Activated CD4-positive, CD25-positive, alpha-beta regulatory T cell (primary cell): ENCODE data around the gene JPT2.
"Not testable (repeated sequence)": the region's sequence is repeated elsewhere in the genome, so short reads cannot be mapped to it uniquely, and the experiment has no call there.

ENCODE experiments used
- DNase-seq, 4 experiments: peaks; one replicate each; lab custom pipeline; 2025; lab: John Stamatoyannopoulos, UW

The JPT2 gene

GRCh38 chr16:1732071-1732470 lies 54.0 kb downstream of the JPT2 start:
- no peak for DNase-seq

GRCh38 chr16:1732551-1732987 lies 54.5 kb downstream of the JPT2 start:
- not testable (repeated sequence) for DNase-seq

- no peak for DNase-seq
Measured at GRCh38 chr16:1734123-1734522, 56.0 kb downstream of the JPT2 start.

GRCh38 chr16:1734816-1735215 lies 56.7 kb downstream of the JPT2 start:
- DNase-seq = no peak

GRCh38 chr16:1740234-1740633 lies 62.2 kb downstream of the JPT2 start:
- no peak for DNase-seq

GRCh38 chr16:1740781-1741490 lies 62.9 kb downstream of the JPT2 start:
- DNase-seq = no peak

GRCh38 chr16:1741553-1742165 lies 63.6 kb downstream of the JPT2 start:
- no peak for DNase-seq

GRCh38 chr16:1743376-1744337 lies 65.6 kb downstream of the JPT2 start:
- no peak for DNase-seq

- no peak for DNase-seq
Measured at GRCh38 chr16:1744338-1744840, 66.3 kb downstream of the JPT2 start.

- no peak for DNase-seq
Measured at GRCh38 chr16:1745181-1745899, 67.3 kb downstream of the JPT2 start.

GRCh38 chr16:1745900-1746692 lies 68.0 kb downstream of the JPT2 start:
- no peak for DNase-seq

GRCh38 chr16:1746693-1747195 lies 68.7 kb downstream of the JPT2 start:
- DNase-seq = no peak

GRCh38 chr16:1747934-1748333 lies 69.9 kb downstream of the JPT2 start:
- DNase-seq = no peak

- DNase-seq = no peak
Measured at GRCh38 chr16:1749152-1750117, 71.4 kb downstream of the JPT2 start.
